ENCODE results near the gene COL4A6.

COL4A6 gene

GRCh38 chrX:108271397-108271787 lies 166.8 kb downstream of the COL4A6 start:
- in situ Hi-C loops (cut with HindIII; ENCODE audit: low pct_unique_long_range_greater_than_20kb, low sequenced_read_pairs), result no loop called here
- no peak for TF ChIP-seq JUND (IDR thresholded peaks at IDR 0.05; ENCODE audit: low read depth)

GRCh38 chrX:108270739-108271396 lies 167.4 kb downstream of the COL4A6 start:
- in situ Hi-C loops (cut with HindIII; ENCODE audit: low pct_unique_long_range_greater_than_20kb, low sequenced_read_pairs), result no loop called here
- no peak for TF ChIP-seq JUND (IDR thresholded peaks at IDR 0.05; ENCODE audit: low read depth)
- no peak for DNase-seq (ENCODE audit: low read depth in 1 of 2, low spot score in 1 of 2)

More at GRCh38 chrX:108271397-108271787, 166.8 kb downstream of the COL4A6 start:
- no peak for DNase-seq (ENCODE audit: low read depth in 1 of 2, low spot score in 1 of 2)

GRCh38 chrX:108270280-108270679 lies 167.9 kb downstream of the COL4A6 start:
- DNase-seq (ENCODE audit: low read depth in 1 of 2, low spot score in 1 of 2), result peak in 1 of 2 experiments; percentile 30
- TF ChIP-seq JUND (IDR thresholded peaks at IDR 0.05; ENCODE audit: low read depth), result no peak
- in situ Hi-C loops (cut with HindIII; ENCODE audit: low pct_unique_long_range_greater_than_20kb, low sequenced_read_pairs), result no loop called here

GRCh38 chrX:108268434-108269080 lies 169.7 kb downstream of the COL4A6 start:
- no peak for TF ChIP-seq JUND (IDR thresholded peaks at IDR 0.05; ENCODE audit: low read depth)
- DNase-seq (ENCODE audit: low read depth in 1 of 2, low spot score in 1 of 2), result no peak
- in situ Hi-C loops (cut with HindIII; ENCODE audit: low pct_unique_long_range_greater_than_20kb, low sequenced_read_pairs), result no loop called here

- no peak for DNase-seq (ENCODE audit: low read depth in 1 of 2, low spot score in 1 of 2)
- no peak for TF ChIP-seq JUND (IDR thresholded peaks at IDR 0.05; ENCODE audit: low read depth)
- in situ Hi-C loops (cut with HindIII; ENCODE audit: low pct_unique_long_range_greater_than_20kb, low sequenced_read_pairs), result no loop called here
These were observed 170.7 kb downstream of the COL4A6 start for GRCh38 chrX:108267557-108267956.

GRCh38 chrX:108264376-108264775 lies 173.8 kb downstream of the COL4A6 start:
- no peak for TF ChIP-seq JUND (IDR thresholded peaks at IDR 0.05; ENCODE audit: low read depth)
- in situ Hi-C loops (cut with HindIII; ENCODE audit: low pct_unique_long_range_greater_than_20kb, low sequenced_read_pairs), result no loop called here
- no peak for DNase-seq (ENCODE audit: low read depth in 1 of 2, low spot score in 1 of 2)

- in situ Hi-C loops (cut with HindIII; ENCODE audit: low pct_unique_long_range_greater_than_20kb, low sequenced_read_pairs), result no loop called here
These were observed 176.5 kb downstream of the COL4A6 start for GRCh38 chrX:108261549-108262203.

GRCh38 chrX:108257556-108257955 lies 180.7 kb downstream of the COL4A6 start:
- no peak for DNase-seq (ENCODE audit: low read depth in 1 of 2, low spot score in 1 of 2)
- no peak for TF ChIP-seq JUND (IDR thresholded peaks at IDR 0.05; ENCODE audit: low read depth)
- in situ Hi-C loops (cut with HindIII; ENCODE audit: low pct_unique_long_range_greater_than_20kb, low sequenced_read_pairs), result no loop called here

More at GRCh38 chrX:108261549-108262203, 176.5 kb downstream of the COL4A6 start:
- TF ChIP-seq JUND (IDR thresholded peaks at IDR 0.05; ENCODE audit: low read depth), result no peak
- peak in 1 of 2 experiments; percentile 42 for DNase-seq (ENCODE audit: low read depth in 1 of 2, low spot score in 1 of 2)

GRCh38 chrX:108254636-108255035 lies 183.6 kb downstream of the COL4A6 start:
- in situ Hi-C loops (cut with HindIII; ENCODE audit: low pct_unique_long_range_greater_than_20kb, low sequenced_read_pairs), result no loop called here
- no peak for TF ChIP-seq JUND (IDR thresholded peaks at IDR 0.05; ENCODE audit: low read depth)
- no peak for DNase-seq (ENCODE audit: low read depth in 1 of 2, low spot score in 1 of 2)

- no peak for DNase-seq (ENCODE audit: low read depth in 1 of 2, low spot score in 1 of 2)
- in situ Hi-C loops (cut with HindIII; ENCODE audit: low pct_unique_long_range_greater_than_20kb, low sequenced_read_pairs), result no loop called here
These were observed 187.3 kb downstream of the COL4A6 start for GRCh38 chrX:108250654-108251579.

GRCh38 chrX:108246304-108246954 lies 191.8 kb downstream of the COL4A6 start:
- no peak for DNase-seq (ENCODE audit: low read depth in 1 of 2, low spot score in 1 of 2)
- TF ChIP-seq JUND (IDR thresholded peaks at IDR 0.05; ENCODE audit: low read depth), result no peak
- in situ Hi-C loops (cut with HindIII; ENCODE audit: low pct_unique_long_range_greater_than_20kb, low sequenced_read_pairs), result no loop called here

More at GRCh38 chrX:108250654-108251579, 187.3 kb downstream of the COL4A6 start:
- no peak for TF ChIP-seq JUND (IDR thresholded peaks at IDR 0.05; ENCODE audit: low read depth)

- no peak for DNase-seq (ENCODE audit: low read depth in 1 of 2, low spot score in 1 of 2)
- TF ChIP-seq JUND (IDR thresholded peaks at IDR 0.05; ENCODE audit: low read depth), result no peak
- in situ Hi-C loops (cut with HindIII; ENCODE audit: low pct_unique_long_range_greater_than_20kb, low sequenced_read_pairs), result no loop called here
These were observed 192.8 kb downstream of the COL4A6 start for GRCh38 chrX:108245462-108245861.

Measured in T47D (cell line).